SK-N-SH treated with all-trans-retinoic acid at 6 μM for 48 hours (cell line): ENCODE results near the gene LDB1.

Experiments used
- ATAC-seq: fragments of 200-7000 bp; cut with Tn5 transposase; 3 replicates; pipeline ENCODE4 v1.9.1; 2020; ENCODE audit warnings: mild to moderate bottlenecking, moderate library complexity
- ARNTL ChIP-seq: fragments of 450-650 bp; formaldehyde crosslinking; IDR thresholded peaks from 2 replicates; pipeline ENCODE4 v1.5.0; 2020; ENCODE audit warnings: low read depth, mild to moderate bottlenecking, moderate library complexity, borderline replicate concordance
- BACH2 ChIP-seq: fragments of 250-450 bp; sonication (Bioruptor Pico); IDR thresholded peaks from 2 replicates; pipeline ENCODE4 v1.9.0; 2021; ENCODE audit warnings: mild to moderate bottlenecking, borderline replicate concordance
- ESRRG ChIP-seq: fragments of 250-450 bp; sonication (Bioruptor Pico); IDR thresholded peaks from 2 replicates; pipeline ENCODE4 v1.6.1; 2021; ENCODE audit warnings: mild to moderate bottlenecking
- GLIS3 ChIP-seq: fragments of 250-450 bp; sonication (Bioruptor Pico); IDR thresholded peaks from 2 replicates; pipeline ENCODE4 v1.5.0; 2020; ENCODE audit warnings: mild to moderate bottlenecking, moderate library complexity
- ISL1 ChIP-seq: fragments of 250-450 bp; sonication (Bioruptor Pico); IDR thresholded peaks from 2 replicates; pipeline ENCODE4 v2.1.2; 2022; ENCODE audit warnings: mild to moderate bottlenecking, moderate library complexity
- OSR1 ChIP-seq: fragments of 250-450 bp; sonication (Bioruptor Pico); IDR thresholded peaks from 2 replicates; pipeline ENCODE4 v1.8.0; 2022; ENCODE audit warnings: moderate library complexity, mild to moderate bottlenecking, inconsistent platforms
- PATZ1 ChIP-seq: fragments of 250-450 bp; sonication (Bioruptor Pico); IDR thresholded peaks from 2 replicates; pipeline ENCODE4 v1.8.0; 2020; ENCODE audit warnings: mild to moderate bottlenecking, moderate library complexity, borderline replicate concordance
- POU6F1 ChIP-seq: fragments of 250-450 bp; sonication (Bioruptor Pico); IDR thresholded peaks from 2 replicates; pipeline ENCODE4 v1.8.0; 2021; ENCODE audit warnings: low read depth, mild to moderate bottlenecking, moderate library complexity, borderline replicate concordance
- RARB ChIP-seq: fragments of 250-450 bp; sonication (Bioruptor Pico); IDR thresholded peaks from 2 replicates; pipeline ENCODE4 v1.8.0; 2021; ENCODE audit warnings: mild to moderate bottlenecking, moderate library complexity
- TCF4 ChIP-seq: fragments of 250-450 bp; sonication (Bioruptor Pico); IDR thresholded peaks from 2 replicates; pipeline ENCODE4 v1.8.0; 2021; ENCODE audit warnings: mild to moderate bottlenecking, moderate library complexity, borderline replicate concordance
- TOX ChIP-seq: fragments of 250-450 bp; sonication (Bioruptor Pico); IDR thresholded peaks from 2 replicates; pipeline ENCODE4 v1.8.0; 2021; ENCODE audit warnings: mild to moderate bottlenecking, moderate library complexity, borderline replicate concordance
- TSHZ2 ChIP-seq: fragments of 250-450 bp; sonication (Bioruptor Pico); IDR thresholded peaks from 2 replicates; pipeline ENCODE4 v1.5.0; 2020; ENCODE audit warnings: mild to moderate bottlenecking, moderate library complexity
- ZC3H10 ChIP-seq: fragments of 250-450 bp; sonication (Bioruptor Pico); IDR thresholded peaks from 2 replicates; pipeline ENCODE4 v1.5.1; 2021; ENCODE audit warnings: mild to moderate bottlenecking, moderate library complexity
- ZFP3 ChIP-seq: fragments of 250-450 bp; sonication (Bioruptor Pico); IDR thresholded peaks from 2 replicates; pipeline ENCODE4 v1.5.0; 2020; ENCODE audit warnings: mild to moderate bottlenecking, moderate library complexity
- ZFP30 ChIP-seq: fragments of 450-650 bp; formaldehyde crosslinking; IDR thresholded peaks from 2 replicates; pipeline ENCODE4 v1.5.0; 2022; ENCODE audit warnings: mild to moderate bottlenecking, moderate library complexity
- ZNF565 ChIP-seq: fragments of 450-650 bp; formaldehyde crosslinking; conservative IDR thresholded peaks from 2 replicates; pipeline ENCODE4 v1.5.0; 2020; ENCODE audit warnings: low read depth, mild to moderate bottlenecking, moderate library complexity
- ZNF70 ChIP-seq: fragments of 450-650 bp; formaldehyde crosslinking; IDR thresholded peaks from 2 replicates; pipeline ENCODE4 v1.5.0; 2020; ENCODE audit warnings: mild to moderate bottlenecking, moderate library complexity
- ZNF8 ChIP-seq: fragments of 450-650 bp; formaldehyde crosslinking; IDR thresholded peaks from 2 replicates; pipeline ENCODE4 v1.5.0; 2020; ENCODE audit warnings: mild to moderate bottlenecking, moderate library complexity
- TF ChIP-seq, protein P1 (sequence below): fragments of 250-450 bp; sonication (Bioruptor Pico); IDR thresholded peaks from 2 replicates; pipeline ENCODE4 v1.5.1; 2021; ENCODE audit warnings: mild to moderate bottlenecking, moderate library complexity

Gene LDB1

DNA sequence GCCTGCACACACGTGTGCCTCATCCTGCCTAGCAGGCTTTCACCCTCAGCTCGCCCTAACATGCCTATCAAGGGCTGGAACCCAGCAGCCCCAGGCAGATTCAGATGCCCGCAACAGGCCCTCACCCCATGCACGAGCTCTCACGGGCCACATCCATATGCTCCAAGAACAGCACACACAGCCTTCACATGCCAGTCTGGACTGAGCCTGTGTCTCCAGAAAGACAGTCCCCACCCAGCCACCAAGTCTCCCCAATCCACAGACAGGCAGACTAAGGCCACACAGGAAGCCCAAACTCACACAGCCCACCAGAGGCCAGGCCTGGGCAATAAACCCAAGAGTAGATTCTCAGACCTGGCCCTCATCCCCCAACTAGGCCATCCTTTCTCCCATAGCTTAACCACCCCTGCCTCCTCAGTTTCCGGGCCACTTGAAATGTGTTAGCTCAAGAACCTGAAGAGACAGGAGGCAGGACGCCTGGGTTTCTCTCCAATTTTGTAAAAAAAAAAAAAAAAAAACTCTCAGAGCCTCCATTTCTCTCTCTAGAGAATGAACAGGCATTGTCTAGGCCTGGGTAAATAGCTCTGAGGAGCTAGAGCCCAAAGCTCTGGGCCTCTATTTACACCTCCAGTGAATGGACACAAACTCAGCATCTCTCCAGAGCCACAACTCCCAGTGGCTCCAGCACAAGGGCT is 6.8 kb downstream of the LDB1 start:
- no peak for TF ChIP-seq ZNF70

GRCh38 chr10:102112210-102112817 is 7.9 kb downstream of the LDB1 start:
- no peak for ATAC-seq
- TF ChIP-seq PATZ1 (CRISPR knock-in tag), result no peak
- TF ChIP-seq ZC3H10 (CRISPR knock-in tag), result no peak
- TF ChIP-seq OSR1 (CRISPR knock-in tag), result no peak
- no peak for TF ChIP-seq TCF4 (CRISPR knock-in tag)
- no peak for TF ChIP-seq ZNF565 (CRISPR knock-in tag)
- TF ChIP-seq TSHZ2 (CRISPR knock-in tag), result no peak
- no peak for TF ChIP-seq ZFP3
- TF ChIP-seq TOX (CRISPR knock-in tag), result no peak
- no peak for TF ChIP-seq ARNTL (CRISPR knock-in tag)
- TF ChIP-seq ZFP30 (CRISPR knock-in tag), result no peak
- TF ChIP-seq ZNF70, result no peak

More for the DNA sequence above, 6.8 kb downstream of the LDB1 start:
- ATAC-seq, result no peak

DNA sequence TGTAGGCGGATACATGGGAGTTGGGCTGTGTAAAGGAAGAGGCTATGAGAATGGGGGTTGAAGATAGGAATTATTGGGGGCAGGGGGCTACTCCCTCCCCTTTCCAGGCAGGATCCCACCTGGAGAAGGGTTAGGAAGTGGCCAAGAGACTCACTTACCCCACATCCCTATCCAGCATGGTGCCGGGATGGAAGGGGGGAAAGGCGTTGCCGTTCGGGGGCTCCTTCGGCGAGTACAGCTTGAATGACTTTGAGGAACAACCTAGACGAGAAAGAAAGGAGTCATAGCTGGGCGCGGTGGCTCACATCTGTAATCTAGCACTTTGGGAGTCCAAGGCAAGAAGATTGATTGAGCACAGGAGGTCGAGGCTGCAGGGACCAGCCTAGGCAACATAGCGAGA is 8.9 kb downstream of the LDB1 start:
- ATAC-seq, result no peak
- no peak for TF ChIP-seq ARNTL (CRISPR knock-in tag)
- TF ChIP-seq, protein P1, sequence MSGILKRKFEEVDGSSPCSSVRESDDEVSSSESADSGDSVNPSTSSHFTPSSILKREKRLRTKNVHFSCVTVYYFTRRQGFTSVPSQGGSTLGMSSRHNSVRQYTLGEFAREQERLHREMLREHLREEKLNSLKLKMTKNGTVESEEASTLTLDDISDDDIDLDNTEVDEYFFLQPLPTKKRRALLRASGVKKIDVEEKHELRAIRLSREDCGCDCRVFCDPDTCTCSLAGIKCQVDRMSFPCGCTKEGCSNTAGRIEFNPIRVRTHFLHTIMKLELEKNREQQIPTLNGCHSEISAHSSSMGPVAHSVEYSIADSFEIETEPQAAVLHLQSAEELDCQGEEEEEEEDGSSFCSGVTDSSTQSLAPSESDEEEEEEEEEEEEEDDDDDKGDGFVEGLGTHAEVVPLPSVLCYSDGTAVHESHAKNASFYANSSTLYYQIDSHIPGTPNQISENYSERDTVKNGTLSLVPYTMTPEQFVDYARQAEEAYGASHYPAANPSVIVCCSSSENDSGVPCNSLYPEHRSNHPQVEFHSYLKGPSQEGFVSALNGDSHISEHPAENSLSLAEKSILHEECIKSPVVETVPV, result no peak
- no peak for TF ChIP-seq RARB (CRISPR knock-in tag)
- no peak for TF ChIP-seq ZNF70
- no peak for TF ChIP-seq ISL1 (CRISPR knock-in tag)
- no peak for TF ChIP-seq TSHZ2 (CRISPR knock-in tag)
- no peak for TF ChIP-seq TCF4 (CRISPR knock-in tag)
- TF ChIP-seq ZNF8, result no peak
- TF ChIP-seq TOX (CRISPR knock-in tag), result no peak
- TF ChIP-seq POU6F1 (CRISPR knock-in tag), result no peak
- TF ChIP-seq GLIS3 (CRISPR knock-in tag), result no peak
- no peak for TF ChIP-seq ZFP3
- TF ChIP-seq ESRRG (CRISPR knock-in tag), result no peak
- no peak for TF ChIP-seq BACH2 (CRISPR knock-in tag)
- TF ChIP-seq PATZ1 (CRISPR knock-in tag), result no peak
- TF ChIP-seq ZNF565 (CRISPR knock-in tag), result no peak
